NCI-H526 (cell line): Measurements from ENCODE around the gene SDF2L1.

Experiments
- DNase-seq, 2 experiments: peaks; one replicate each; lab custom pipeline; 2025; lab: John Stamatoyannopoulos, UW

Gene SDF2L1

GRCh38 chr22:21622011-21622918 lies 19.8 kb upstream of the SDF2L1 start:
- DNase-seq: no peak

GRCh38 chr22:21622919-21623647 lies 19.0 kb upstream of the SDF2L1 start:
- no peak for DNase-seq

- no peak for DNase-seq
Measured at GRCh38 chr22:21623648-21623970, 18.5 kb upstream of the SDF2L1 start.

- DNase-seq: peak in 1 of 2 experiments; percentile 31
Measured at GRCh38 chr22:21624120-21624879, 17.8 kb upstream of the SDF2L1 start.

- DNase-seq: no peak
Measured at GRCh38 chr22:21624880-21625791, 17.0 kb upstream of the SDF2L1 start.

GRCh38 chr22:21626073-21626734 lies 15.9 kb upstream of the SDF2L1 start:
- no peak for DNase-seq

- no peak for DNase-seq
Measured at GRCh38 chr22:21626735-21627469, 15.2 kb upstream of the SDF2L1 start.

- no peak for DNase-seq
Measured at GRCh38 chr22:21628386-21629254, 13.5 kb upstream of the SDF2L1 start.

- DNase-seq: peak; percentile 86 to 93
Measured at GRCh38 chr22:21629255-21630149, 12.6 kb upstream of the SDF2L1 start, which contains the start of gene YDJC. Gene YDJC (minus strand): TSS chr22:21630022. CDS start chr22:21630014, 8 bp downstream.

- no peak for DNase-seq
Measured at GRCh38 chr22:21631025-21631424, 11.1 kb upstream of the SDF2L1 start.

GRCh38 chr22:21632237-21632895 lies 9.7 kb upstream of the SDF2L1 start, which contains the start of gene CCDC116:
Gene CCDC116 (plus strand): TSS chr22:21632760. CDS start chr22:21633182, 422 bp downstream.
- DNase-seq: peak; percentile 61 to 81

GRCh38 chr22:21632931-21633330 lies 9.2 kb upstream of the SDF2L1 start:
- DNase-seq: no peak

- DNase-seq: no peak
Measured at GRCh38 chr22:21633481-21633880, 8.6 kb upstream of the SDF2L1 start.

GRCh38 chr22:21634081-21634480 lies 8.0 kb upstream of the SDF2L1 start:
- DNase-seq: no peak

- no peak for DNase-seq
Measured at GRCh38 chr22:21634844-21635243, 7.3 kb upstream of the SDF2L1 start.

GRCh38 chr22:21635771-21636510 lies 6.2 kb upstream of the SDF2L1 start:
- no peak for DNase-seq
